B cell (primary cell): ENCODE measurements around the gene MRPL52. TPM values are rescaled to one million over a fixed set of nuclear protein-coding genes. Genes with fewer than 3 reads are reported as not detected.

ENCODE experiments used
- ATAC-seq: fragments of 200-7000 bp; cut with Tn5 transposase; one replicate; pipeline ENCODE4 v1.10.0; 2021; ENCODE audit warnings: low read depth, mild to moderate bottlenecking, moderate number of reproducible peaks, moderate library complexity
- CTCF ChIA-PET: fragments of 350-600 bp; sonication (Branson Sonifier 250); formaldehyde crosslinking; loops from one replicate; lab custom pipeline; 2021; ENCODE audit warnings: antibody characterized with exemption, inconsistent platforms; lab: Charles Lee
- POLR2A ChIA-PET: fragments of 350-600 bp; sonication (Branson Sonifier 250); formaldehyde crosslinking; loops from one replicate; lab custom pipeline; 2021; ENCODE audit warnings: antibody characterized with exemption; lab: Charles Lee
- DNase-seq: peaks from one replicate; pipeline ENCODE4 v3.0.0; 2013
- H2AFZ ChIP-seq: 2 replicates; pipeline ENCODE4 v1.6.1; 2012; ENCODE audit warnings: mild to moderate bottlenecking, low read depth, low read length; ENCODE audit not compliant: insufficient read depth, poor library complexity, severe bottlenecking
- H3K27ac ChIP-seq, 2 donors: 1 replicate in 1 of 2; 2 replicates in 1 of 2; pipeline ENCODE4 v1.5.1; 2012 to 2013; ENCODE audit warnings: low read length in 2 of 2, mild to moderate bottlenecking in 2 of 2, moderate library complexity in 1 of 2
- H3K27me3 ChIP-seq, 4 experiments: fragments of 200-600 bp in 1 of 4; sonication (generic) in 1 of 4; replicated peaks in 1 of 4; 1 replicate in 2 of 4; 2 replicates in 2 of 4; pipeline versions ENCODE4 v1.6.1 to v1.7.0; 2013 to 2016; ENCODE audit warnings: low read length in 3 of 4, mild to moderate bottlenecking in 2 of 4, mixed read lengths in 1 of 4, moderate library complexity in 1 of 4; ENCODE audit not compliant: insufficient read depth in 4 of 4, control insufficient read depth in 3 of 4; ENCODE audit errors: control extremely low read depth in 1 of 4
- H3K36me3 ChIP-seq, 2 experiments: replicated peaks in 1 of 2; 1 replicate in 1 of 2; 2 replicates in 1 of 2; pipeline versions ENCODE4 v1.6.1 to v1.7.1; 2013; ENCODE audit warnings: low read length in 1 of 2; ENCODE audit not compliant: insufficient read depth in 2 of 2, control insufficient read depth in 1 of 2; ENCODE audit errors: control extremely low read depth in 1 of 2, extremely low read depth in 1 of 2
- H3K4me1 ChIP-seq, 2 donors: fragments of 200-600 bp in 1 of 2; sonication (generic) in 1 of 2; 1 replicate in 1 of 2; 2 replicates in 1 of 2; pipeline versions ENCODE4 v1.5.1 to v1.6.1; 2013 to 2017; ENCODE audit warnings: low read length in 2 of 2; ENCODE audit not compliant: control insufficient read depth in 2 of 2, insufficient read depth in 2 of 2
- H3K4me2 ChIP-seq: replicated peaks from 2 replicates; pipeline ENCODE3; 2012; ENCODE audit warnings: mild to moderate bottlenecking, low read depth, low read length; ENCODE audit not compliant: poor library complexity, severe bottlenecking
- H3K4me3 ChIP-seq, 5 experiments: fragments of 200-600 bp in 1 of 5; sonication (generic) in 1 of 5; 1 replicate in 3 of 5; 2 replicates in 2 of 5; pipeline versions ENCODE4 v1.5.1 to v1.7.0; 2011 to 2016; ENCODE audit warnings: low read length in 4 of 5, mild to moderate bottlenecking in 4 of 5, low read depth in 2 of 5, control low read depth in 1 of 5, moderate library complexity in 1 of 5; ENCODE audit not compliant: insufficient read depth in 1 of 5; ENCODE audit errors: control extremely low read depth in 1 of 5, extremely low read depth in 1 of 5
- H3K79me2 ChIP-seq: fragments of 200-600 bp; sonication (generic); one replicate; pipeline ENCODE4 v1.6.0; 2016; ENCODE audit warnings: low read length; ENCODE audit not compliant: control insufficient read depth, insufficient read depth
- H3K9ac ChIP-seq: fragments of 200-600 bp; sonication (generic); 2 replicates; pipeline ENCODE4 v1.6.1; 2017; ENCODE audit warnings: mild to moderate bottlenecking, low read length, moderate library complexity
- H3K9me3 ChIP-seq, 3 donors: one replicate each; pipeline versions ENCODE4 v1.6.1 to v1.7.1; 2013; ENCODE audit warnings: low read length in 2 of 3; ENCODE audit not compliant: control insufficient read depth in 2 of 3, insufficient read depth in 1 of 3; ENCODE audit errors: control extremely low read depth in 1 of 3
- H4K20me1 ChIP-seq: 2 replicates; pipeline ENCODE4 v1.6.0; 2012; ENCODE audit warnings: mild to moderate bottlenecking, low read length; ENCODE audit not compliant: insufficient read depth, control insufficient read depth, poor library complexity, severe bottlenecking
- H3K27ac Mint-ChIP-seq: one replicate; pipeline ENCODE4 v1.8.0; 2021; ENCODE audit warnings: mixed read lengths
- H3K27me3 Mint-ChIP-seq: one replicate; pipeline ENCODE4 v1.8.0; 2021; ENCODE audit warnings: mixed read lengths
- H3K4me1 Mint-ChIP-seq: one replicate; pipeline ENCODE4 v1.8.0; 2021; ENCODE audit warnings: mixed read lengths
- H3K4me3 Mint-ChIP-seq: one replicate; pipeline ENCODE4 v1.8.0; 2021; ENCODE audit warnings: mixed read lengths
- H3K9me3 Mint-ChIP-seq: one replicate; pipeline ENCODE4 v1.8.0; 2022; ENCODE audit warnings: mixed read lengths; ENCODE audit not compliant: insufficient read depth
- CTCF ChIP-seq: fragments of 200-600 bp; IDR thresholded peaks from one replicate; pipeline ENCODE4 v1.8.0; 2022; ENCODE audit warnings: antibody characterized with exemption, mild to moderate bottlenecking
- EZH2 ChIP-seq: IDR thresholded peaks from 2 replicates; pipeline ENCODE4 v1.6.1; 2012; ENCODE audit warnings: borderline replicate concordance, low read depth, mild to moderate bottlenecking, moderate library complexity, low read length; ENCODE audit not compliant: insufficient read depth, poor library complexity, severe bottlenecking
- WGBS: methylation state at CpG from one replicate; pipeline ENCODE4 v1.1.5; 2013; ENCODE audit warnings: missing lambda C conversion rate; ENCODE audit not compliant: insufficient coverage; 5-methylcytosine and 5-hydroxymethylcytosine counted together
- intact Hi-C: fragments of 100-400 bp; cut with micrococcal nuclease; formaldehyde crosslinking; loops from one replicate; pipeline ENCODE4 v1.10.0; 2022
- polyA plus RNA-seq: library from polyadenylated mRNA; depleted of rRNA; stranded (reverse); fragments of >200 nt; gene quantifications from 2 replicates; pipeline ENCODE4 v1.2.3, GENCODE V29; 2012
- total RNA-seq, 2 donors: library from RNA; stranded (reverse); fragments of 120-200 nt in 1 of 2; gene quantifications; 1 replicate in 1 of 2; 2 replicates in 1 of 2; pipeline versions ENCODE4 v1.2.3 to v1.2.4, GENCODE V29; 2013 to 2022

The MRPL52 gene
- total and polyA plus RNA-seq, 2 donors (not counting 1 experiment from before 2014, with no cell fraction given): 37.4 to 91.6 TPM

- H3K36me3 ChIP-seq: no peaks in the 10 kb centered on the region
- H3K9ac ChIP-seq: peak overlapping the region; percentile 74
- peak overlapping the region; percentile 84 for H2AFZ ChIP-seq
- peak overlapping the region; percentile 65 to 71 for H3K27ac ChIP-seq
- H3K27me3 ChIP-seq: no peaks in the 10 kb centered on the region
- no peaks in the 10 kb centered on the region for H3K79me2 ChIP-seq
- H3K4me3 ChIP-seq: peak overlapping the region in 4 of 5 experiments; percentile 49 to 74 (median 53)
- peak overlapping the region; percentile 77 for H3K4me2 ChIP-seq
- 52% methylated on average over 15 of the region's 32 CpGs for WGBS
- no peak for ATAC-seq
- H3K27ac Mint-ChIP-seq: peak overlapping the region; percentile 94
- peak overlapping the region; percentile 88 for H3K4me3 Mint-ChIP-seq
- intact Hi-C loops: loop anchor here (2.0 kb wide), 3 partner anchors 45 to 65 kb away; partner anchors contain the start of gene LRP10
- H3K9me3 ChIP-seq: no peaks in the 10 kb centered on the region
- no peaks in the 10 kb centered on the region for H3K27me3 Mint-ChIP-seq
- H3K9me3 Mint-ChIP-seq: no peaks in the 10 kb centered on the region
- H3K4me1 Mint-ChIP-seq: peaks cover 63% of the 10 kb centered on the region
- peaks cover 31 to 47% of the 10 kb centered on the region in 2 donors for H3K4me1 ChIP-seq
- ChIA-PET POLR2A (interaction anchor here (0.6 to 2.1 kb wide), 10 partner anchors 8 to 347 kb away, joined by 3 to 20 read pairs (median 6); no protein-coding TSS in a partner anchor), CTCF (interaction anchor here (0.7 to 7.8 kb wide), 25 partner anchors 13 to 503 kb away, joined by 3 to 207 read pairs (median 10); partner anchors contain the start of genes ABHD4, AJUBA, LRP10 and MMP14)
- DNase-seq: no peak
- TF ChIP-seq EZH2 (no peak), CTCF (no peak)
- no peaks in the 10 kb centered on the region for H4K20me1 ChIP-seq
Measured at GRCh38 chr14:22822016-22822570, 7.6 kb upstream of the MRPL52 start.

- Histone ChIP-seq H3K4me1 (peaks cover 31 to 47% of the 10 kb centered on the region in 2 donors), H3K4me3 (peak overlapping the region; percentile 49 to 85 (median 56)), H3K4me2 (peak overlapping the region; percentile 77), H3K9ac (peak overlapping the region; percentile 74), H3K79me2 (no peaks in the 10 kb centered on the region), H3K9me3 (no peaks in the 10 kb centered on the region), H3K36me3 (no peaks in the 10 kb centered on the region), H4K20me1 (no peaks in the 10 kb centered on the region), H2AFZ (peak overlapping the region; percentile 84), H3K27me3 (no peaks in the 10 kb centered on the region), H3K27ac (peak overlapping the region; percentile 65 to 71)
- peak; percentile 67 for ATAC-seq
- TF ChIP-seq EZH2: no peak
- peak; percentile 82 for TF ChIP-seq CTCF
- no peaks in the 10 kb centered on the region for H3K9me3 Mint-ChIP-seq
- CTCF ChIA-PET: interaction anchor here (0.5 to 7.8 kb wide), 33 partner anchors 10 to 504 kb away, joined by 3 to 207 read pairs (median 7); partner anchors contain the start of genes ABHD4, AJUBA, LRP10 and MMP14
- H3K27ac Mint-ChIP-seq: peak overlapping the region; percentile 94
- peak overlapping the region; percentile 88 for H3K4me3 Mint-ChIP-seq
- POLR2A ChIA-PET: interaction anchor here (0.6 to 2.1 kb wide), 14 partner anchors 9 to 348 kb away, joined by 3 to 20 read pairs (median 5); no protein-coding TSS in a partner anchor
- under 1% methylated on average over 28 of the region's 34 CpGs for WGBS
- DNase-seq: peak; percentile 87
- intact Hi-C loops: loop anchor here (1.0 to 2.0 kb wide), 7 partner anchors 31 to 266 kb away; partner anchors contain the start of gene LRP10
- H3K27me3 Mint-ChIP-seq: no peaks in the 10 kb centered on the region
- peaks cover 61% of the 10 kb centered on the region for H3K4me1 Mint-ChIP-seq
Measured at GRCh38 chr14:22822571-22823098, 7.1 kb upstream of the MRPL52 start.
